Stimulated activated CD8-positive, alpha-beta memory T cell treated with anti-CD3 and anti-CD28 coated beads, Interleukin-2, amount 100 ng/mL, for 48 hours (primary cell): ENCODE results near the gene SNX30.
A peak's percentile ranks its signal among the peaks of the same experiment; 100 is the strongest.

Experiments
- DNase-seq, 2 donors: peaks; one replicate each; pipeline ENCODE4 v3.0.0-alpha.2; 2020; ENCODE audit warnings: low read depth in 2 of 2

SNX30 gene

DNA sequence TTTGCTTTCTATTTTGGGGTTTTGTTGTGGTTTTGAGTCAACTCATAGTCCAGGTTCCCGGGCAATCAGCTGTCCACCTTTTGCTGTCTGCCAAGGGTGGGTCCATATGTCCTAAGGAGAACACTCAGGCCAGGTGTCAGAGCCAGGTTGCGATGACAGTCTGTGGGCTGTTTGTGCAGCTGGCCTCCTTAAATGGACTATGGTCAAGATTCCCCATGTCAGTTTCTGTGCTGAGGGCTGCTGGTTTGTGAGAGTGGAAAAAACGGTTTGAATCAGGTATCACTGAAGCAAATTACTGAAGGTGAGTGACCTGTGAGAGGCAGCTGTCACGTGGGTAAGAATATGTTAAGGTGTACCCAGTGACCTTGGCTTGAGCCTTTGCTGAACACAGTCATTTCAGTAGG is 33.0 kb downstream of the SNX30 start:
- no peak for DNase-seq

DNA sequence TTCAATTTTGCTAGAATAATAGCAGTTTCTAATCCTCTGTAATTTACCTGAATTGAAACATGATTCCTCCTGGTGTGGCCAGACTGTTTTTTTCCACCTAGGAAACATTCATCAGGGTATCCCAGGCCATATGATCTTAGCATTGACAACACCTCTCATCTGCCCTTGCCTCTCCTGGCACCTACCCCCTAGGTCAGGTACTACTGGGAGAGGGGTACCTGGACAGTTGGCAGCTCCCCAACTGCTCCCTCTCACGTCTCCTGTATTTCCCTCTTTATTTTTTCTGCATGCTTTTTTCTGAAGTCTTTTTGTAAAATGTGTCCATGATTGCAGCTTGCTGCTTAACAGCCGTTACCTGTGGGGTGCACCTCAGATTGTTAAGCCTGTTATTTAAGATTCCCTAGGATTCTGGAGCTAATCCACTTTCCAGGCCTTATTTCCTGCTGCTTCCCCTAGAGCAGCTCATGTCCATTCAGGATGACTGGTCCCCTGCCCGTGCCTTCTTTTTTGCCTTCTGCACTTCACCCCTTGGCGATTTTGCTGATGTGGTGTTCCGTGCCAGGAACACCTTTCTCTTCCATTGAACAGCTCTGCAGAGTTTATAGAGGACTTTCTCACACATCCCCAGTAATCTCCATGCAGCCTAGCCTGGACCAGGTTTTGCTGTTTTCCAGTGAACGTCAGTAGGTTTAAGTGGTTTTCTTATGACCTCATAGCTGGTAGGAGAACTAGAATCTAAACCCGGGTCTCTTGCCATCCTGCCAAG is 33.6 kb downstream of the SNX30 start:
- no peak for DNase-seq

DNA sequence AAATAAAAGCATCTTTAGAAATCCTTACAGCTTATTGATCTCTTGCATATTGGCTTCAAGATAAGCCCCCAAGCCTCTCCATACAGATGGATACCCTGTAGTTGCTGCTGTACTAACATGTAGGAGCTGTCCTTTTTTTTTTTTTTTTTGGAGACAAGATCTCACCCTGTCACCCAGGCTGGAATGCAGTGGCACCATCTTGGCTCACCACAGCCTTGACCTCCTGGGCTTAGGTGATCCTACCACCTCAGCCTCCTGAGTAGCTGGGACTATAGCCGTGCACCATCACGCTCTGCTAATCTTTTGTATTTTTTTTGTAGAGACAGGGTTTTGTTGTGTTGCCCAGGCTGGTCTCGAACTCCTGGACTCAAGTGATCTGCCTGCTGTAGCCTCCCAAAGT is 35.4 kb downstream of the SNX30 start:
- no peak for DNase-seq

DNA sequence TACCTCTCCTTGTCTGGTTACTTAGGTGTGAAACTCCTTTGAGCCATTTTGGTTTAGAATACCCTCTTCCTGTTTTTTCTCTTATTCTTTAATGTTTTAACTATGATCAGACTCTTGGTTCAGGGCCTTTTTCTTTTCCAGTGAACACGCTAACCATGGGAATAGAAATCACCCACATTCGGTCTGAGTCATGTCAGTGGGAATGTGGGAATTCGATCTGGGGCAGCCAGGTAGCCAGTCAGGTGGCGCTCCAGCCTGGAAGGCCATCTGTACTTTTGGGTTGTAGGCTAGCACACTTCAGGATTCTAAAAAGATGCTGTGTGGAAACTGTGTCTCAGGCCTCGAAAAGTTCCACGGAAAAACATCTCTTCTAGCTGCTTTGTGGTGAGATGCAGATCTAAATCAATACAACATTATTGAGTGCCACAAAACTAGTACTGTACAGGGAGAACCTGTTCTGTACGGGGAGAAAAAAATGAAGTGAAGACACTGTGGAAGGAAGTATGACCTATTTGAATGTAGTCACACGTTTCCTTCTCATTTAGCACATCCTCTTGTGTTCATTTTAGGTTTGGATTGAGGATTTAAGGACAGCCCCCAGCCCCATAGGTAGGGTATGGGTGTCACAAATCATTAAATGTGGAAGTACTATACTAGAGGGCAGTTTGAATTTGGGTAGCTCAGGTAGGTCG is 36.4 kb downstream of the SNX30 start:
- no peak for DNase-seq

DNA sequence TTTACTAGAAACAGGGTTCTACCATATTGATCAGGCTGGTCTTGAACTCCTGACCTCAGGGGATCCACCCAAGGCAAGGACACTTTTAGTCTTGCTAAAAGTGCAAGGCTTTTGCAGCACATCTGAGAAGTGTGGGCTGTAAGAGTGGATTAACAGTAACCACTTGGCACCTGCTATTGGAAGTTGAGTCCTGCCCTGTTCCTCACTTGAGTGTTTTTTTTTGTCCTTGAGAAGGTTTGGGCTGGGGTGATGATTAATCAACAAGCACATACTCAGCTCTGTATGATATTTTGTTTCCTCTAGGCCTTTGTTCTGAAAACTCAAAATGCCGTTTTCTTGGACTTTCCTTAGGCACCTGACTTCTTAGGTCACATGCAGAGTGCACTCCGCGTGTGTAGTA is 37.4 kb downstream of the SNX30 start:
- no peak for DNase-seq

DNA sequence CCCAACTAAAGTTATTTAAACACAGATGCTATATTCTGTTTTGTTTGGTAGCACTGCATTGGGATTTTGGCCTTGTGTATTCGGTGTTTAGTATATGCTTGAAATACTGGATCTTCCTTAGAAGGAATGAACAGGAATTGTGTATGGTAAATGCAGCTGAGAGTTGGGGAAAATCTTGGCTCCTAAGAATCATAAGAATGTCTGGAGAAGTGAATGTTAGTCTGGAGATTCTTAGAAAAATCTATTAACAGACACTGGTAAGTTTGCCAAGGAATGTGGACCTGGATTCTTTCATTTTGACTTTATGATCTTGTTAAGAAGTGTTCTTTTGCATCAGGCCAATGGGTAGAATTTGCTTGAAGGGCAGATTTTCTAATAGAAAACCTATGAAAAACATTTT is 38.9 kb downstream of the SNX30 start:
- no peak for DNase-seq

DNA sequence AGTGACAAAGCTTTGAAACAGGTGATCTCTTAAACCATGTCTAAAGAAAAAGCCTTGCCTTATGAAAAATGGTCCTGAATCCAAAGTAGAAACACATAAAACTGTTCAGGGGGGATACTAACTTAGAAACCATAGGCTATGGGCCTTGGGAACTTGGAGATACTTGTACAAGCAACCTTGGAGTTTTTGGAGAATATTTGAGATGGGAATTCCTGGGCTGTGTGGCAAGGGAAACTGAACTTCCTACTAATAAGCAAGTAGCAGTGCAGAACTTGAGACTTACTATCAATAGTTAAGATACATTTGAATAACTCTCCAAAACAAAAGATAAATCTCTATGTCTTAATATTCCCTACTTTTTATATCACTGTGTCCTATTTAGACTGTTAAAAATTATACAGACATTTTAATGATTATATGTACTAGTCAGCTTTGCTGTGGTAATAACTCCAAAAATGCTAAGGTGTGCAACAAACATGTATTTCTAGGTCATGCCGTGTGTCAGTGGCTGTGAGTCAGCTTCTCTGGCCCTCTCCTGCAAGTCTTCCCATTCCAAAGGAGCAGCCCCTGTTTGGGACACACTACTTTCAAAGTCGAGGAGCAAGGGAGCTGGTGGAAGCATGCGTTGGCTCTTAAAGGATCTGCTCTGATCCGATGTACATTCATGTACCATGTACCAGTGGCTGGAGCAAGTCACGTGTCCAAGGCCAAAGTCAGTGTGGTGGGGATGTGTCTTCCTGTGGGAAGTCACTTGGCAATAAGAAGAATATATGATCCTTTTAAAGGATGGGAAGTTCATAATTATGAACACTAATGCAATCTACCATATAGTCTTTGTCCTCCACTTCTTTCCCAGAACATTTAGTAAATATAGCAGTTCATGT is 39.6 kb downstream of the SNX30 start:
- DNase-seq, result no peak

DNA sequence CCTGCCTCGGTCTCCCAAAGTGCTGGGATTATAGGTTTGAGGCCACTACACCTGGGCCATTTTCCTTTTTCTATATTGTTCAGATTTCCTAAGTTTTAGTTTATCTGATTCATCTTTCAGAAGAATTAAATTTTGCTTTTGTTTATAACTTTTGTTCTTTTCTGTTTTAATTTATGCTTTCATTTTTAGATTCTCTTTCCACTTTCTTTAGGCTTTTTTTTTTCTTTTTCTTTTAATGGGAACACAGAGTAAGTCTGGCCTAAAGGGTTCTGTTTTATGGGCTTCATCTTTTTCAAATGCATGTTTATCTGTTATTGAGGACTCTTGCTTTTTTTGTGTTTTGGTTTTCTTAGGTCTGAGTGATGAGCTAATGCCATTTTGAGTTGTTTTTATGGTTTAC is 42.1 kb downstream of the SNX30 start:
- no peak for DNase-seq

DNA sequence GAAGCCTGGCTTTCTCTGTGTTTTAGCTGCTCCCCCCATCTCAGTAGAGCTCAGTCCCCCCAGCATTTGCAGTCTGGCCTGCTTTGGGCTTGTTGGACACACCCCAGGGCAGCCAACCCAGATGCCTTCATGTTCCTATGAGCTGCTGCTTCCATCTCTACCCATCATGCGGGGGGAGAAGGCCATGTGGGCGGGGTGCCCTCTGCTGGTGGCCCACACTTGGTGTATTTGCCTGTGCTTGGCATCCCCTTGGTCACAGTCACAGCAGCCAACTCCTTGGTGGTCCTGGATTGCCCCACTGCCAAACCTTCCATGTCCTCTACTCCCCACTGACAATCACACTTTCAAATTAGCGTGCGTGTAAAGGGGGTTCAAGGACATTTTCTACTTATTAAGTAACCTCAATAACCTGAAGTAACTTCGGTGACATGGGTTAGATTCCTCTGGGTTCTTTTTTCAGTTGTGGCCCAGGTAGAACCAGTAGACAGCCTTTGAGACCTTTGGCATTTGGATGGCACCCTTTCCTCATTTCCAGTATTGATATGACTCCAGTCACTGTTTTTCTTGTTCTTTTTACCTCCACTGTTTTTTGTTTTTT is 42.8 kb downstream of the SNX30 start:
- peak; percentile 70 to 77 for DNase-seq

DNA sequence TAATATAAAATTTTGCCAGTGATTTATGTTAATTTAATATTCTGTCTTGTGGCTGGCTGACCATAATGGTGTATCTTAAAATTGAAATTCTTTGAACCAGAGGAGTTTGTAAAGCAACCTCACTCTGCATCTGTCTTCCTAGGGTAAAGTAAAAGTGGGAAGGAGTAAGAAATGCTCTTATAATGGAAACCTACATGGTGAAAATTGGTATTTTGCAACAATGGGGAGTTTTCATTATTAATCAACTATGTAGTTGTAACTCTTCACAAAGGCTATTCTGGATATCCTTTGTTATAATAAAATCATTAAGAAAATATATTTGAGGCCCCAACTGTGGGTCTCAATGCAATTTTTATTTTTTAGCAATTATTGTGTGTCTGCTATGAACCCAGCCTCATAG is 44.2 kb downstream of the SNX30 start:
- no peak for DNase-seq

DNA sequence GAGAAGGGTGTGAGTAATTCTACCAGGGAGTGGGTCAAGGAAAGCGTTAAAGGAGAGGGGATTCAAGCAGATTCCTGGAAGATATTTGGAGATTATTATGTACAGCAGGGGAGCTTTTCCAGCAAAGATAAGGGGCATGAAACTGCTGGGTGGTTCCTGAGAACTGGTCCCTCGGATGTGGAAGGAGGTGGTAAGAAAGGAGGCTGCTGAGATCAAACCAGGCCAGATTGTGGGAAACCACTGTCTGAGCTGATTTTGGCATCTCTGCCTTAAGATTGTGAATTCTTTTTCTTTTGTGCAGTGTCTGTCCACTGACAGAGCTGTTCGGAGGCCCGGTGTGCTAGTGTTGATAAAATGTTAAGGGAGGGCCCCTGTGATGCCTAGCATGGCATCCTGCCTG is 45.4 kb downstream of the SNX30 start:
- DNase-seq, result no peak

DNA sequence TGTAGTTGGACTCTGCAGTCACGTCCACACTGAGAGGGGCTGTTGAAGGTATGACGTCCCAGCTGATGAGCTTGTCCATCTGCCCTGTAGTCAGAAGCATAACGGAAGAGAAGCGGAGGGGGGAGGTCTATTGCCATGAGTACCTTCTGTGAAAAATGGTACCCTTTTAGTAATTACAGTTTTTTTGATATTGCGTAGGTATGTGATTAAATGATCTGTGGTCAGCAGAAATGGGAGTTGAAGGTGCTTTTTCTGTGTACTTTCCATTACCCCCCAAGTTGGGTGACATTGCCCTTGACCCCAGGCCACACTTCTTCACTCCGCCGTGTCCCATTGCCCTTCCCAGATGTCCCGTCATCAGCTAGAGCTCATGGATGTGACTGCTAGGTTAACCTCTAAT is 45.9 kb downstream of the SNX30 start:
- DNase-seq, result no peak

DNA sequence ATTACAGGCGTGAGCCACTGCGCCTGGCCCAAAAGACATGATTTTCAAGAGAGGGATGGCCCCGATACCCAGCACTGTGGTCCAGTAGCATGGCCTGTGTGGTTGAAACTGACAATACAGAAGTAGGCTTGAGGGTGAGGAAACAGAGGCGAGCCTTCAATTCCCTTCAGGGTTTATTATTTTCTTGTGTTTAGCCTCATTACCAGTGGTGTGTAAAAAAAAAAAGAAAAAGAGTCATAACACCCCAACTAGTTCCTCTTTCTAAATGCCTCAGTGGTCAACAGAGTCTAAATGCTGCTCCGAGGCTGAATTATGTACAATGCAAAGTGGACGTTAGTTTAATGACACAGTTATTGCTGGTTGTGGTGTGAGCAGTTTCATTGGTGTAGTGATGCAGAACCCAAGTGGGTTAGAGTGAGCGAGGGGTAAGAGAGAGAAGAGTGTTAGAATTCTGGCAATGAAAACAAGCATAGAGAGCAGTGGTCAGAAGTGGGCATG is 58.8 kb downstream of the SNX30 start:
- no peak for DNase-seq

DNA sequence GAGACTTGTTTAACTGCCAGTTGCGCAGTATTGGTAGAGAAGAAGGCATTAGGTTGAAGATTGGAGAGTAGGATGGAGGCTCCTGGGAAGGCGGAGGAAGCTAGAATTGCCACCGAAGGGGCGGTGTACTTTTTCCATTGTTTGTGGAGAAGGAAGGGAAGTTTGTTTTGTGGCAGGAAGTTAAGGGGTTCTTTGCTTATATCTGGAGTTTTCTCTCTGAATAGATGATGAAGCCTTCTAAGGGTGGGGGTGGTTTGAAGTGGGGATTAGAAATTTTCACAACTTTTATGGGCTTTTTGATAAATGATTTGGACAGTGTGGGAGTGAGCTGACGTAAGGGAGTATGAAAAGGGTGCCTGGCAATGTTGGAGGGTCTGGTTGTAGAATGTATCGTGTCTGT is 59.3 kb downstream of the SNX30 start:
- DNase-seq, result no peak

DNA sequence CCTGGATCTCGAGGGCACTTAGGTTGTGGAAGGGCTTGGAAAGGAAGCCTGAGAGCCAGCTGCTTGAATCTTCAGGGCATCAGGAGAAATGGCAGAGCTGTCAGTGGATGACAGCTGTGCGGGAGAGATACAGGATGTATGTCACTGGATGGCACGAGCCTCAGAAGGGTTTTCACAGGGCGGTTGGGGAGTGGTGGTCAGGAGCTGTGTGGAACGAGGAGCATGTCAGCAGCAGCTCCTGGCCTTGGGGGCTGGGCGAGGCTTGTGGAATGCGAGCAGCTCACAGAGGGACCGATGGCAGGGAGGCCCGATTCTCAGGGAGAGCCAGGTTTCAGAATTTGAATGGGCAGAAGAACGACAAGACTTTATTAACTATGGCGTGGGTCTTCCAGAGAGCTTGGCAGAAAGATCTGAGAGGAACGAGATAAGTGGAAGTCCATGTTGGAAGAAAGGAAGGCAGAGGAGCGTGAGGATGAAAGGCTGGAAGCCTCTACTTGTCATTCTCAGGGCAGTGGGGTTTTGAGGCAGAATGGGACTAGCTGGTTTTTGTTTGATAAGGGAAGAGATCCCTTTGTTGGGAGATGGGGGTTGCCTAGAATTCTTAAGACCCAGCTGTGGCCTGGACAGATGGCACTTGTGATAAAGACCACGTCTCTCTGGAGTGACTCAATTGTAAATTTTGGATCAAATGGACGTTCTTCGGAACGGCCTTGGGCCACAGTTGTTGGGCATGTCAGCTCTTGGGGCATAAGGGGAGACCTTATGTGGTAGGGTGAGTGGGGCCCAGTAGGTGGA is 60.3 kb downstream of the SNX30 start:
- no peak for DNase-seq

DNA sequence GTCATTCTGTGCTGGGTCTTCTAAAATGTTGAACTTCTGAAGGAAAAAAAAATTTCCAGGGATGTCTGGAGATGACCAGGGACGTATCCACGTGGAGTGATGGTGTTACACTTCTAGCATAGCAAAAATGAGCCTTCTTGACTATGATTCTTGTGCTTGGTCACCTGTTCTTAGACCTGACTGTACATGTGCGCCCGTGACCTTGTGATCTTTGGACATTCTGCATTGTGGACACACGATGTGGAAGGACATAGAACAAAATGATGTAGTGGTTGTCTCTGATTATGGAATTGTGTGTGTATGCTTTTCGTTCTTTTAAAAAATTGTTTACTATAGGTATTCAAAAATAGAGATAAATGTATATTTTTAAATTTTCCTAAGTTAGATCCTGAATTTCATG is 61.0 kb downstream of the SNX30 start:
- no peak for DNase-seq

DNA sequence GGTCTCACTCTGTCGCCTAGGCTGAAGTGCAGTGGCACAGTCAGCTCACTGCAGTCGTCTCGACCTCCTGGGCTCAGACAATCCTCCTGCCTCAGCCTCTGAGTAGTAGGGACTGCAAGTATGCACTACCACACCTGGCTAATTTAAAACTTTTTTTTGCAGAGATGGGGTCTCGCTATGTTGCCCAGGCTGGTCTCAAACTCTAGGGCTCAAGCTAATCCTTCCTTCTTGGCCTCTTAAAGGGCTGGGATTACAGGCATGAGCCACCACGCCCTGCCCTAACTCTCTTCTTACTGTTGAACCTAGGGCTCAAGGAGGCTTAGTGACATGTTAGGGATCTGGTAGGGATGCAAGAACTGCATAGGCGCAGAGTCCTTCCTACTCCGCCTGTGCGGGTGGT is 65.3 kb downstream of the SNX30 start:
- no peak for DNase-seq

DNA sequence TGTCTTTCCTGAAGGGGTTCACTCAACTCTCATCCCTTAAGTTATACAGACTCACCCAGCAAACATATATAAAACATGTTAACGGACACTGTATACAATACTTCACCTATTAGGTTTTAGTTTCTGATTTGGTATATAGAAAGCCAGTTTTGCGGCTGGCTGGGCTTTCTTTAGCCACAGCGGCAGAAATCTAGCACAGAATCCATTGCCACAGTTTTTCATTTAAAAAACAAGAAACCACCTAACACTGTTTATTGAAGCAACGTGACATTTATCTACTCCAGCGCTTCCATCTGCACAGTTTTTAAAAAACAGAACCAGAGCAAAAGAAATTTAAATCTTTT is 67.3 kb downstream of the SNX30 start:
- no peak for DNase-seq

DNA sequence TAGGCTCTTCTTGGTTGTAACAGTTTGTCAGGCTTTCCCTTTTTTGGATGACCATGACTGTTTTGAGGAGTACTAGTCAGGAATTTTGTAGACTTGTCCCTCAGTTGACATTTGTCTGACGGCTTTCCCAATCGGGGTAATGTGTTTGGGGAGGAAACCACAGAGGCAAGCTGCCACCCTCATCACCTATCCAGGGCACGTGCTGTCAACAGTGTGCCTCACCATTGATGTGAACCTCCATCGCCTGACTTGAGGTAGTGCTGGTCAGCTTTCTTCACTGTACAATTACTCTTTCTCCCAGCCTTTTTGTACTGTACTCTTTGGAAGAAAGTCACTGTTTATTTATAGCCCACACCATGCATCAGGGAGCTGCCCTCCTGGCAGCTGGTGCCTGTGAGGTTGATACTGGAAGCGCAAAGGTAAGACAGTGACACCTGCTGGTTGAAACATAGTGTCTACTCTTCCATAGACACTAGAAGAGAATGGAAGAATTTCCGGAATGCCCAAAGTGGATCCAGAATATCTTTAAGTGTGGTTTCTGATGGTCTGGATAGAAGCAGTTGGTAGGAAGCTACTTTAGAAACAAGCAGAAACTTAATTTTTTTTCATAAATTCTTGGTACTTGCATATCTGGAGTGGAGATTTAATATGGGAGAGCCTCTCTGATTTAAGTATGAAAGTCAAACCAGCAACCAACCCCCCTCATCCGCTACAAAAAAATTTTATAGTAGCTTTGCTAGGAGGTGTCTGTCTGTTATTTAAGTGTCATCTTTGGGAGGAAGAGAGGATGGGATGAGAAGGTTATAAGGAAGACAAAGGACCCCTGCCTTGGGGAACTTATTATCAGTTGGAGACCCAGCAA is 69.3 kb downstream of the SNX30 start:
- DNase-seq, result no peak

DNA sequence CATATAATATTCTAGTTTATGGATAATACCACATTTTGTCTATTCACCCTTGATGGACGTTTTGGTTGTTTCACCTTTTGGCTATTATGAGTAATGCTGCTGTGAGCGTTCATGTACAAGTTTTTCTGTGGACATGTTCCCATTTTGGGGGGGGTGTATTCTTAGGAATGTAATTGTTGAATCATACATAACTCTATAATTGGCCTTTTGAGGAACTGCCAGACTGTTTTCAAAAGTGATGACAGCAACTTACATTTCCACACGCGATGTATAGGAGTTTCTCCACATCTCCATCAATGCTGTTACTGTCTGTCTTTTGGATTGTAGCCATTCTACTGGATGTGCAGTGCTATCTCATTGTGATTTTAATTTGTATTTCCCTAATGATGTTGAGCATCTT is 70.3 kb downstream of the SNX30 start:
- no peak for DNase-seq
